RPMI7951 (cell line): ENCODE data around the gene PRSS35. TPM values are rescaled to one million over a fixed set of nuclear protein-coding genes. Genes with fewer than 3 reads are reported as not detected.
A peak's percentile ranks its signal among the peaks of the same experiment; 100 is the strongest.
"Not testable (repeated sequence)": the region's sequence is repeated elsewhere in the genome, so short reads cannot be mapped to it uniquely, and the experiment has no call there.

Experiments
- DNase-seq: peaks from one replicate; pipeline ENCODE4 v3.0.0-alpha.2; 2012; ENCODE audit warnings: low read depth
- total RNA-seq: library from RNA; depleted of rRNA; stranded (reverse); fragments of >200 nt; shearing (Covaris generic); gene quantifications from 2 replicates; pipeline ENCODE4 v1.2.3, GENCODE V29; 2014; rRNA removed

Gene PRSS35, protein sequence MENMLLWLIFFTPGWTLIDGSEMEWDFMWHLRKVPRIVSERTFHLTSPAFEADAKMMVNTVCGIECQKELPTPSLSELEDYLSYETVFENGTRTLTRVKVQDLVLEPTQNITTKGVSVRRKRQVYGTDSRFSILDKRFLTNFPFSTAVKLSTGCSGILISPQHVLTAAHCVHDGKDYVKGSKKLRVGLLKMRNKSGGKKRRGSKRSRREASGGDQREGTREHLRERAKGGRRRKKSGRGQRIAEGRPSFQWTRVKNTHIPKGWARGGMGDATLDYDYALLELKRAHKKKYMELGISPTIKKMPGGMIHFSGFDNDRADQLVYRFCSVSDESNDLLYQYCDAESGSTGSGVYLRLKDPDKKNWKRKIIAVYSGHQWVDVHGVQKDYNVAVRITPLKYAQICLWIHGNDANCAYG
- not detected in 2 replicates for total RNA-seq

DNA sequence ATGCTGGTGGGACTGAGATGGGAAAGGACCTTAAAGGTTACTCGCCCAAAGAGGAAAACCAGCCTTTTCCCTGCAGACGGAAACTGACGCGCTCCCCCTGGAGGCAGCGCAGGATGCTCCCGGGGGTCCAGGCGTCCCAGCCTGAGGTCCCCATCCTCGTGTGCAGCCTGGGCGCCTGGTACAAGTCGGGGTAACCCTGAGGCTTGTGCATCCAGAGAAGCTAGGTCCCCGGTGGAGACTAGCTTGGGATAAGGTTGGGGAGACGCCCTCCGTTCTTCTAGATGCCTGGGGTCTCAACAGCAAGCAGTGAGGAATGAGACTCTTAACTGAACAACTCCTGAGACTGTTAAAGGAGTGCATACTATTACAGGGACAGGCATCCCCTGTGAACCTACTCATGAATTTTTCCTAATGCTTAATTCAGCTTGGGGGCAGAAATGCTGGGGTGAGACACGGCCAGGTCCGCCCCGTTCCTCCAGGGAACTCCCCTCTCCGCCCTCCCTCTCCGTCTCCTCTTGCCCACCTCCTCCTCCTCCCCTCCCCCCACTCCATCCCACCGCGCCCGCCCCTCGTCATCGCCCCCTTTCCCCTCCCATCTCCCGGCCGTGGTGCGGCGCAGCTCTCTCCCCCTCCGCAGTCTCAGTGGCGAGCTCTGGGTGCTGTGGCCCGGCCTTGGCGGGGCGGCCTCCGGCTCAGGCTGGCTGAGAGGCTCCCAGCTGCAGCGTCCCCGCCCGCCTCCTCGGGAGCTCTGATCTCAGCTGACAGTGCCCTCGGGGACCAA is at the start of gene PRSS35:
Gene PRSS35, plus strand, starts transcription at position 634 of the 781 bp plus-strand sequence. CDS start 10,908 bp downstream, outside the sequence.
- peak; percentile 45 for DNase-seq

GRCh38 chr6:83463886-83464285 is 48.4 kb upstream of the PRSS35 start:
- DNase-seq = no peak

DNA sequence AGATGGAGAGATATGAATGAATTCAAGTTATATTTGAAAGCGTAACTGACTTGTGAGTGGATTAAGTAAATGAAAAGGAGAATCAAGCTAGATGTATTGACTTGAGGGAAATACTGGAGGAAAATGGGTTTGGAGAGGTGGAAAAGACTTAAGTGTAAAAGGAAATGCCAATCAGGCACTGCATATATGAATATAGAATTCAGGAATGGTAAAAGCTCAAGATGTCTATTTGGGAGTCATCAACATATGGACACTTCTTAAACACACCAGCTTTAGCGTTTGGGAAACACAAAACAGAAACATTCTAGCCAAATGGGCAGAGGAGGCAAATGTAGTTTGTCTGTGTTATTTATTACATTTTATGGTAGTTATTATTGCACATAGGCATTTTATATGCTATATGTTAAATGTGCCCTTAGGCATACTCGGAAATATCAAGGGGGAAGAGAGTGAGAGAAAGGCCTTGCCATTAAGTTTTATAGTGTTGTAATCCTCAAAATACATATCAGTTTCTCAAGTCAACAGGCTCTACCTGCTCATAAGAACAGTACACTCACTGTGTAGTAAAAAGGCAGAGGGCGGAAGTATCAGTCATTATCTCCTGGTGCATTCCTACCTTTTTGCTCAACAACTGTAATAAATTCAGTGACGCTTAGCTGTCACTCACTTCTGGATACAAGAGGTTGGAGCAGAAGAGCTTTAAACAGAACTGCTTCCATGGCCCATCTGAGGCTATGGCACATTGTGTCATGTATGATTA is 47.8 kb upstream of the PRSS35 start:
- no peak for DNase-seq

GRCh38 chr6:83466328-83466727 is 46.0 kb upstream of the PRSS35 start:
- no peak for DNase-seq

DNA sequence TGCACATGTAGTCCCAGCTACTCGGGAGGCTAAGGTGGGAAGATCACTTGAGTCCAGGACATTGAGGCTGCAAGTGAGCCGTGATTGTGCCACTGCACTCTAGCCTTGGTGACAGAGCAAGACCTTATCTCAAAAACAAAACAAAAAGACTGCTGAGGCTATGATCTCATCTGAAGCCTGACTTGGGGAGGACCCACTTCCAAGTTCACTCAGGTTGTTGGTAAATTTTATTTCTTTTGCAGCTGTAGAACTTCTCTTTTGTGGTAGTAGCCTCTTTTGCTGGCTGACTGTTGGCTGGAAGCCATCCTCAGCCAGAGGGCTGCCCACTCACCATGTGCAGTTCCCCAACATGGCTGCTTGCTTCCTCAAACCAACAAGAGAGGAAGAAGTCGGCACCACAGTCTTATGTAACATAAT is 44.7 kb upstream of the PRSS35 start:
- DNase-seq = no peak

DNA sequence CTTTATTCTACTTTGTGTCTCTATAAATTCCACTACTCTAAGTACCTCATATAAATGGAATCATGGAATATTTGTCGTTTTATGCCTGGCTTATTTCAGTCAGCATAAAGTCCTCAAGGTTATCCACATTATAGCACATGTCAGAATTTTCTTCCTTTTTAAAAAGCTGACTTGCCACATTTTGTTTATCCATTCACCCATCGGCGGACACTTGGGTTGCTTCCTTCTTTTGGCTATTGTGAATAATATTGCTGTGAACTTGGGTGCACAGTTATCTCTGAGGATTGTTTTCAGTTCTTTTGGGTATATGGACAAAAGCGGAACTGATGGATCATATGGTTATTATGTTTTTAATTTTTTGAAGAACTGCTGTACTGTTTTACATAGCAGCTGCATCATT is 42.3 kb upstream of the PRSS35 start:
- DNase-seq = no peak

- no peak for DNase-seq
These were observed 41.7 kb upstream of the PRSS35 start for GRCh38 chr6:83470587-83470986.

GRCh38 chr6:83472767-83473166 is 39.6 kb upstream of the PRSS35 start:
- no peak for DNase-seq

GRCh38 chr6:83474309-83474708 is 38.0 kb upstream of the PRSS35 start:
- peak; percentile 69 for DNase-seq

DNA sequence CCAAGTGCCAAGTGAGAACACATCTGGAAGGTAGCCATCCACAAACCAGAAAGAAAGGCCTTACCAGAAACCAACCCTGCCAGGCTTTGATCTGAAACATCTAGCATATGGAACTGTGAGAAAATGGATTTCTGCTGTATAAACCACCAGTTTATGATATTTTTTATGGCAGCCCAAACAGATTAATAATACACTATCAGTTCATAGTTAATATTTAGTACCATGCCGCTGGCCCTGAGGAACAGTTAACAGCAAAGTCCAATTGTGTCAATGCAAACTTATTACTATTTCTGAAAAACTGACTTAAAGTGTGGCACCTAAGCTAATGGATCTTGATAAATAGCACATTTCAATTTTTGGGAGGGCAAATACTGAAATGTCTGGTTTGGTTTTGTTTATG is 35.4 kb upstream of the PRSS35 start:
- no peak for DNase-seq

DNA sequence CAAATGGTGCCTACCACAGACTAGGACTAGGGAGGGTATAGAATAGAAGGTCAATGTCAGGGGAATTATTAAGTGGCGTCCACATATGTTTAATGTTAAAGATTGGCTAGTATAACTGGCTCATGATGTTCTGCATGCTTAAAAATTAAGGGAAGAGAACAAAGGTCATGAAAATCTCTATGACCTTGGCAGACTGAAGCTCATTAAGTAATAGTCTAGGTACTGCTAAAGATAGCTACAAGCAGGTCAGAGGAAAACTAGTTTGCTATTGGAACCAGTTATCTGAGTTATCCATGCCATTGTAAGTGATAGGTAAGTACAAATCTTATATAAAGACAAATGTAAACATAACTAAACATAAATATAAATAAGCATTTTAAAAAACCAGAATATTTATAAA is 32.9 kb upstream of the PRSS35 start:
- no peak for DNase-seq

GRCh38 chr6:83480470-83480869 is 31.9 kb upstream of the PRSS35 start:
- no peak for DNase-seq

DNA sequence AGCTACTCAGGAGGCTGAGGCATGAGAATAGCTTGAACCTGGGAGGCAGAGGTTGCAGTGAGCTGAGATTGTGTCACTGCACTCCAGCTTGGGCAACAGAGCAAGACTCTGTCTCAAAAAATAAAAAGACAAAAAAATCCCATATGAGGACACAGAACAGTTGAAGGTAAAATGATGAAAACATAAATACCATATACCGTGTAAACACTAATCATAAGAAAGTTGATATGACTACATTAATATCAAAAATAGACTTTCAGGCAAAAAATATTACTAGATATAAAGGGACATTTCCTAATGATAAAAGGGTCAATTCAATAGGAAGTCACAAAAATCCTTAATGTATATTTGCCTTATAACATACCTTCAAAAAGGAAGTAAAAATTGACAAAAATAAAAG is 30.4 kb upstream of the PRSS35 start:
- not testable (repeated sequence) for DNase-seq

DNA sequence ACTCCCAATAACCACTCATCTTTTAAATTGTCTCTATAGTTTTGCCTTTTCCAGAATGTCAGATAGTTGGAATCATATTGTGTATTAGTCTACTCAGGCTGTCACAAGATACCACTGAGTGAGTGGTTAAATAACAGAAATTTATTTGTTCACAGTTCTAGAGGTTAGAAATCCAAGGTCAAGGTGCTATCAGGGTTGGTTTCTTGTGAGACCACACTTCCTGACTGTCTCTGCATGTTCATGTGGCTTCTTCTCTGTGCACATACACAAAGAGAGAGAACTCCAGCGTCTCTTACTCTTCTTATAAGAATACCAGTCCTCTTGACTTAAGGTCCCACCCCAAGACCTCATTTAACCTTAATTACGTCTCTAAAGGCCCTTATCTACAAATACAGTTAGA is 23.9 kb upstream of the PRSS35 start:
- DNase-seq = no peak

DNA sequence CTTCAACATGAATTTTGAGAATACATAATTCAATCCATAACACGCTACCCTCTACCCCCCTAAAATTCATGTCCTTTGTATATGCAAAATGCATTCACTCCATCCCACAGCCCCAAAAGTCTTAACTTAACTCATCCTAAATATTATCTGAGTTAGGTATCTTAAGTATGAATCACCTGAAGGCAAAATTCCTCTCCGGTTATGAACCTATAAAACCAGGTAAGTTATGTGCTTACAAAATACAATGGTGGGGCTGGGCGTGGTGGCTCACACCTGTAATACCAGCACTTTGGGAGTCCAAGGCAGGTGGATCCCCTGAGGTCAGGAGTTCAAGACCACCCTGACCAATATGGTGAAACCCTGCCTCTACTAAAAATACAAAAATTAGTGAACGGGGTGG is 23.5 kb upstream of the PRSS35 start:
- no peak for DNase-seq

GRCh38 chr6:83490217-83490807 is 22.0 kb upstream of the PRSS35 start:
- DNase-seq = no peak

DNA sequence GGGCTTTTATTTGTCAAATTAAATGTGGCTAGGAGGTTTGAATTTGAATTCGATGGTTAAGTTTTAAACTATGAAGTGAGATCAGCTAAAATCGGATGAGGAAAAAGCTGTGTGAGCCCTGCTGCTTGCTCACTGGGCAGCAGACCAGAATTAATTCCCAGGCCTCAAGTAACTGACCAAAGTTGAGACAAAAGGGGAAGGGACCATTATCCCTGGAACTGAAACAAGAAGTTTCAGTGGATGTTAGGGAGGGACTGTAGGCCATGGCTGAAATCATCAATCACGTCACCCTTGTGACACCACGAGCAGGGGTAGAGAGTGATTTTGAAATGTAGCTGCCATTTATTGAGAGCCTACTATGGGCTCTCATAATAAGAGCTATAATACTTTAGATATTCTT is 7.0 kb upstream of the PRSS35 start:
- no peak for DNase-seq

DNA sequence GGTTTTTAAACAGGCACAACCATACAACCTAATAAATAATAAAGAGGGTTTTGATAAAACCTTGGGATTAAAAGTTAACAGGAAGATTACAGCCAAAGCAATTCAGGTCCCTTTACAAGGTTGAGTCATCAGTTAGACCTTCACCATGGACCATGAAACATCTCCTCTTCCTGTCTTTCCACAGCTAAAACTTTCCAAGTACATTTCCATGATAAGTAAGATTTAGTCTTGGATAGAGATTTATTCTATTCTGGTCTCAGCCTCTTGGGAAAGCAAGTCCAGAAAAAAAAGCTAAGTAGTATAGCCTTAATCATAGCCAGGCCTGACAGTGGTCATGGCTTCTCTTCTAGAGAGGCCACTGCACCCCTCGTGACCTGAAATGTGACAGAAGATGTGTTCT is 2.9 kb upstream of the PRSS35 start:
- peak; percentile 31 for DNase-seq

DNA sequence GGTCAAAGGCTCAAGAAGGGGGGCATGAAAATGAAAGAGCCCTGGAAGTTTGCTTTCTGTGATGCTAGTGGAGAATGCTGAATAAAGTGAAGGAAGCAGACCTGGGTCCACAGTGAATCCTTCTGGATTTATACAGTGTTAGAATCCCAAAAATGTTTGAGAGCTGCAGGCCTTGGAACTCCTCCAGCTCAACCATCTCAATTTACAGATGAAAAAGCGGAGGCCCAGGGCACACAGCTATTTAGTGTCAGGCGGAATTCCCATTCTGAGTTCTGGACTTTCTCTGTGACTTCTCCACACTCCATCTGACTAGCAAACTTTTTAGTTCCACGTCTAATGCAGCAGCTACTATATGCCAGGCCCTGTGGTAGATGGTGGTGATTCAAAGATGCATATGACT is 1.5 kb upstream of the PRSS35 start:
- no peak for DNase-seq

DNA sequence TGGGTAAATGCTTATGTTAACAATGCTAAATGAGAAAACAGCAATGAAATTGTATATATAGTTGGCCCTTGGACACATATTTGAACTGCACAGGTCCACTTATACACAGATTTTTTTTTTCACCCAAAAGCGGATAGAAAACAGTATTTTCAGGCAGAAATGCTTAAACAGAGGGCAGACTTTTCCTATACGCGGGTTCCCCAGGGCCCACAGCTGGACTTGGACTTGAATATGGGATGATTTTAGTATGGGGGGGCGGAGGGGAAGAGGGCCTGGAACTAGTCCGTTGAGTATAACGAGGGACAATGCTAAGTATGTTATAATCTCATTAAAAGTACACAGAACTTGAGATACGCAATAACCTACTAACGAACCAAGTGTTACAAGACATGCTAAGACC is 1.1 kb upstream of the PRSS35 start:
- no peak for DNase-seq

- no peak for DNase-seq
These were observed 2.1 kb downstream of the PRSS35 start for GRCh38 chr6:83514466-83514865.
